HFF-Myc (cell line): ENCODE data around the gene SH3BP5.

ENCODE experiments used
- DNase-seq: peaks from one replicate; pipeline ENCODE4 v3.0.0-alpha.2; 2011; ENCODE audit warnings: low read depth; ENCODE audit errors: extremely low read depth
- H3K4me3 ChIP-seq: replicated peaks from 2 replicates; pipeline ENCODE4 v1.5.1; 2011; ENCODE audit warnings: low read depth, mild to moderate bottlenecking, control low read depth, low read length
- TF ChIP-seq, protein P1 (sequence below): IDR thresholded peaks from 2 replicates; pipeline ENCODE4 v1.5.1; 2012; ENCODE audit warnings: mild to moderate bottlenecking, low read depth, low read length, control low read depth; ENCODE audit errors: missing control alignments

The SH3BP5 gene

DNA sequence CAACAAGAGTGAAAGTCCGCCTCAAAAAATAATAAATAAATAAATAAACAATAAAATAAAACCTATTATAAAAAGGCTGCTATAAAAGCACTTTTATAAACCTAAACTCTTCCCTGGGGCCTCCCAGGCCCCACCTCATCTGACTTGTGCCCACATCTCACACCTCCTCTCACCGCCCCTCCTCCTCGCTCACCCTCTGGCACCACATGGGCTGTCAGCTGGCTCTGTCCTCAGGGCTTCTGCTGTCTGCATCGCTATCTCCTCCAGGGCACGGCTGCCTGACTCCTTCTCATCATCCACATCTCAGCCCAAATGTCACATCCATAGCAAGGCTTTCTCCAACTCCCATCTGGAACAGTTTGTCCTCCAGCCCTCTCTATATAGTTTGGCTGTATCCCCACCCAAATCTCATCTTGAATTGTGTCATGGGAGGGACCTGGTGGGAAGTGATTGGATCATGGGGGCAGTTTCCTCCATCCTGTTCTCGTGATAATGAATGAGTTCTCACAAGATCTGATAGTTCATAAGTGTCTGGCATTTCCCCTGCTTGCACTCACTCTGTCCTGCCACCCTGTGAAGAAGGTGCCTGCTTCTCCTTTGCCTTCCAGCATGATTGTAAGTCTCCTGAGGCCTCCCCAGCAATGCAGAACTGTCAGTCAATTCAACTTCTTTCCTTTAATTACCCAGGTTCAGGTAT lies 8.8 kb upstream of the SH3BP5 start:
- TF ChIP-seq, protein P1, sequence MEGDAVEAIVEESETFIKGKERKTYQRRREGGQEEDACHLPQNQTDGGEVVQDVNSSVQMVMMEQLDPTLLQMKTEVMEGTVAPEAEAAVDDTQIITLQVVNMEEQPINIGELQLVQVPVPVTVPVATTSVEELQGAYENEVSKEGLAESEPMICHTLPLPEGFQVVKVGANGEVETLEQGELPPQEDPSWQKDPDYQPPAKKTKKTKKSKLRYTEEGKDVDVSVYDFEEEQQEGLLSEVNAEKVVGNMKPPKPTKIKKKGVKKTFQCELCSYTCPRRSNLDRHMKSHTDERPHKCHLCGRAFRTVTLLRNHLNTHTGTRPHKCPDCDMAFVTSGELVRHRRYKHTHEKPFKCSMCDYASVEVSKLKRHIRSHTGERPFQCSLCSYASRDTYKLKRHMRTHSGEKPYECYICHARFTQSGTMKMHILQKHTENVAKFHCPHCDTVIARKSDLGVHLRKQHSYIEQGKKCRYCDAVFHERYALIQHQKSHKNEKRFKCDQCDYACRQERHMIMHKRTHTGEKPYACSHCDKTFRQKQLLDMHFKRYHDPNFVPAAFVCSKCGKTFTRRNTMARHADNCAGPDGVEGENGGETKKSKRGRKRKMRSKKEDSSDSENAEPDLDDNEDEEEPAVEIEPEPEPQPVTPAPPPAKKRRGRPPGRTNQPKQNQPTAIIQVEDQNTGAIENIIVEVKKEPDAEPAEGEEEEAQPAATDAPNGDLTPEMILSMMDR = no peak
- H3K4me3 ChIP-seq = no peak overlapping the region
- DNase-seq = no peak

DNA sequence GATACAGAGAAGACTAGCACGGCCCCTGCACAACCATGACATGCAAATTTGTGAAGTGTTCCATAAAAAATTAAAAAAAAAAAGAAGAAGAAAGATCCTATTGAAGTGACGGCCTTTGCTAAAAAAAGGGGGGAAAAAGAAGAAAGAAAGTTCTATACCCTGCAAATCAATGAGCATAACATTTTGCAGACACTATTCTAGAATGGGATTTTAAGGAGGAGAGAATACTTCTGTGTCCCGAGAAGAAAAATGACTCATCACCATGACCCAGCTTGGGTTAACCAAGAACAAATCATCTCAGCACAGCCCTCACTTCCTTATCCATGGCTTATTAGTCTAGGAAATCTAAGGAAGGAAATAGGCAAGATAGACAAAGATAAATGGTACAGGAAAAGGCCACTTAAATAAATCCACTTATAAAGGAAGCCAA lies 7.4 kb upstream of the SH3BP5 start:
- no peak for DNase-seq
- no peak overlapping the region for H3K4me3 ChIP-seq
- TF ChIP-seq, protein P1 = no peak

DNA sequence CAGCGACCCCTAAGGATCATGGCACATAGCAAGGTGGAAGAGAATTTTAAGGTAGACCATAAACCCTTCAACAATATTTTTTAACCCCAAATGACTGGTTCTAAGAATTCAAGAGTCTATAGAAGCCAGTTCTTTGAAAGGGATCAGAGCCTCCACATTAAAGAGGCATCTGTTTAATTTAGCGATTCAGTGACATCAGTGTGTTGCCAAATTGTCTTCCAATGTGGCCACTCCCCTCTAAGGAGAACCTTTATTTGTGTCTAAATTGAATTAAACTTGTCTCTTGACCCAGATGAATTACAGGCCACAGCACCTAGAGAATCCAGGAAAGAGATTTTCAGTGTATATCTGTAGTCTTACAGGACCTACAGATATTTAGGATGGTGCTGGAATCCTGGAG lies 6.6 kb upstream of the SH3BP5 start:
- no peak for DNase-seq
- no peak overlapping the region for H3K4me3 ChIP-seq
- TF ChIP-seq, protein P1 = no peak

DNA sequence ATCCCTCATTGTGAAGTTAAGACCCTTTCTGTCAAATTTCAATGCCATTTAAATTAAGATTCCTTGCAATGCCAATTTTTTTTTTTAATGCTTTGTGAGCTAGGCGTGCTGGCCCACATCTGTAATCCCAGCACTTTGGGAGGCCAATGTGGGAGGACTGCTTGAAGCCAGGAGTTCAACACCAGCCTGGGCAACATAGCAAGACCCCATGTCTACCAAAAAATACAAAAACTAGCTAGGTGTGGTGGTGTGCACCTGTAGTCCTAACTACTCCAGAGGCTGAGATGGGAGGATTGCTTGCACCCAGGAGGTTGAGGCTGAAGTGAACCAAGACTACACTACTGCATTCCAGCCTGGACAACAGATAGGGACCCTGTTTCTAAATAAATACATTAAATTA lies 5.6 kb upstream of the SH3BP5 start:
- TF ChIP-seq, protein P1 = no peak
- no peak overlapping the region for H3K4me3 ChIP-seq
- DNase-seq = no peak

DNA sequence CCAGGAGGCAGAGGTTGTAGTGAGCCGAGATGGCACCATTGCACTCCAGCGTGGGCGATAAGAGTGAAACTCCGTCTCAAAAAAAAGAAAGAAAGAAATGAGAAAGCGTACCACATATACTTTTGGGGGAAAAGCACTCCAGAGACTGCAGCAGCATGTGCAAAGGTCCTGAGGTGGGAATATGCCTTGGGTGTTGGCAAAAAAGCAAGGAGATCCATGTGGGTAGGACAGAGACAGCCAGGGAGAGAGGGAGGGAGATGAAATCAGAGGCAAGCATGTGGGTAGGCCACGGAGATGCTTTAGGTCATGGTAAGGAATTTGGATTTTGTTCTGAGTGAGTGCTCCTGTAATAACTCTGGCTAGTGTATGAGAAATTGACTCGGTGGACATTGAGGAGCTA lies 3.7 kb upstream of the SH3BP5 start:
- no peak overlapping the region for H3K4me3 ChIP-seq
- TF ChIP-seq, protein P1 = no peak
- DNase-seq = no peak

DNA sequence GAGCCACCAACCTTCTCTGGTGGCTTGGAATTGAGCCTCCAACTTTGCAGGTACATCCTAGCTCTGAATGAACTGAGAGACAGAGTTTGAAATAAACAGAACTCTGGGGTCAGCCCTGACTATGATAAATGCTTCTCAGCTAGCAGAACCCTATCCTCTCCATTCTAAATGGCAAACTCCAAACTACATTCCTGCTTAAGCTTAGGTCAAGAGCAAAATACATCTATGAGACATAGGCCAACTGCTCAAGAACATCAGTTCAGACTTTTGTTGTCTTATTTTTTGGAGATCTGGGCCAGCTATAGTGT lies 1.5 kb upstream of the SH3BP5 start:
- TF ChIP-seq, protein P1 = no peak
- no peak overlapping the region for H3K4me3 ChIP-seq
- no peak for DNase-seq
